Stomach (tissue), 9 donors: ENCODE data around the gene PLK2. TPM values are rescaled to one million over a fixed set of nuclear protein-coding genes. Genes with fewer than 3 reads are reported as not detected.

ENCODE experiments used
- DNase-seq, 2 donors: peaks; one replicate each; pipeline versions ENCODE4 v3.0.0 to v3.0.0-alpha.2; 2013 to 2019
- H3K27ac ChIP-seq, 5 donors: fragments of 200-600 bp in 4 of 5; sonication (generic) in 4 of 5; one replicate each; pipeline ENCODE4 v1.5.1; 2013 to 2019; ENCODE audit warnings: mild to moderate bottlenecking in 1 of 5, moderate library complexity in 1 of 5
- H3K27me3 ChIP-seq, 3 donors: fragments of 200-600 bp; sonication (generic); one replicate each; pipeline ENCODE4 v1.5.1; 2017 to 2019; ENCODE audit warnings: mixed run types in 1 of 3
- H3K36me3 ChIP-seq, 4 donors: fragments of 200-600 bp; sonication (generic); 1 replicate in 3 of 4; 2 replicates in 1 of 4; pipeline ENCODE4 v1.5.1; 2016 to 2019
- H3K4me1 ChIP-seq, 4 donors: fragments of 200-600 bp; sonication (generic); one replicate each; pipeline ENCODE4 v1.5.1; 2016 to 2019
- H3K4me3 ChIP-seq, 4 donors: fragments of 200-600 bp; sonication (generic) in 3 of 4; one replicate each; pipeline ENCODE4 v1.5.1; 2016 to 2019; ENCODE audit warnings: mild to moderate bottlenecking in 1 of 4
- H3K9me3 ChIP-seq, 4 donors: fragments of 200-600 bp; sonication (generic); one replicate each; pipeline ENCODE4 v1.5.1; 2016 to 2019
- EP300 ChIP-seq: sonication (generic); formaldehyde crosslinking; IDR thresholded peaks from one replicate; pipeline ENCODE4 v1.6.1; 2017; ENCODE audit warnings: antibody characterized with exemption
- POLR2A ChIP-seq, 4 donors: fragments of 450-650 bp; IDR thresholded peaks; one replicate each; pipeline ENCODE4 v1.6.1; 2016; ENCODE audit warnings: antibody characterized with exemption in 4 of 4, control low read depth in 2 of 4, mild to moderate bottlenecking in 1 of 4, moderate library complexity in 1 of 4
- POLR2AphosphoS5 ChIP-seq, 3 donors: sonication (generic); formaldehyde crosslinking; IDR thresholded peaks; one replicate each; pipeline ENCODE4 v1.6.1; 2016; ENCODE audit warnings: antibody characterized with exemption in 3 of 3
- WGBS, 5 donors: extraction: QIAGEN DNeasy Blood & Tissue Kit in 3 of 5; methylation state at CpG; one replicate each; pipeline versions ENCODE4 v1.1.5 to v1.1.7; 2013 to 2018; 5-methylcytosine and 5-hydroxymethylcytosine counted together
- intact Hi-C: fragments of 100-400 bp; cut with DNase I; formaldehyde crosslinking; loops from one replicate; pipeline ENCODE4 v1.15.1; 2023; ENCODE audit warnings: low total_unique reads
- polyA plus RNA-seq, 3 donors: library from polyadenylated mRNA; stranded (reverse); fragments of 200-250 nt; gene quantifications; one replicate each; pipeline ENCODE4 v1.2.3, GENCODE V29; 2013
- total RNA-seq, 5 donors: library from RNA; depleted of rRNA; stranded (reverse); fragments of >200 nt; gene quantifications; one replicate each; pipeline versions ENCODE4 v1.1.0 to v1.2.3, GENCODE V29; 2014 to 2016
- TF ChIP-seq, protein P1 (sequence below), 7 experiments: fragments of 450-650 bp in 4 of 7; fragments of 200-600 bp in 3 of 7; sonication (generic) in 3 of 7; IDR thresholded peaks; one replicate each; pipeline ENCODE4 v1.5.1; 2016 to 2019; ENCODE audit warnings: antibody characterized with exemption in 7 of 7, control low read depth in 2 of 7, mild to moderate bottlenecking in 1 of 7
- donor health status: healthy with polysubstance abuse.
- donor health status: Bipolar disorder and iron deficiency.
- donor health status: healthy.

PLK2 gene
- total and polyA plus RNA-seq, 8 donors: 2.3 to 181 (median 17.3) TPM

DNA sequence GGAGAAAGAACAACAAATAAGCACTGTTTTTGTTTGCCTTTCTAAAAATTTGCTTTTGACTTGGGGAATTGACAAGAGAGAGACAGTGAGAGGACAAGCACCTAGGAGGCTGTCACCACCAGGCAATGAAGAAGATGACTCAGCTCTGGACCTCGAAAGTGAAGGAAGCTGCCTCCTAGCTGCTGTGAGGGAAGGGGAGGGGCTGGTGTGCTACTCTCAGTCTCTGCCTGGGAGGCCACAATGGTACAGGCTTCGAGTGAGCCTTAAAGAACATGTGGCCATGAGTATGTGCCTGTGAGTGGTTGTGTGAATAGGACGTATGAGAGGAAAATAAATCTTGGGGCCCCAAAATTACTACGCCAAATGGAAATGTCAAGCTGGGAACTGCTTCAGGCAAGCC lies 7.1 kb upstream of the PLK2 start:
- intact Hi-C loops: loop anchor here (10.0 kb wide), 1 partner anchor 962 kb away; no protein-coding TSS in a partner anchor
- Histone ChIP-seq H3K4me3 (no peak overlapping the region), H3K36me3 (no peaks in the 10 kb centered on the region), H3K27me3 (no peaks in the 10 kb centered on the region), H3K9me3 (no peaks in the 10 kb centered on the region), H3K27ac (no peak overlapping the region), H3K4me1 (peaks cover 0 to 9% (median 4%) of the 10 kb centered on the region in 4 donors)
- TF ChIP-seq POLR2AphosphoS5 (IDR thresholded peaks at IDR 0.05) (no peak), EP300 (no peak), POLR2A (IDR thresholded peaks at IDR 0.05) (no peak)
- TF ChIP-seq, protein P1, sequence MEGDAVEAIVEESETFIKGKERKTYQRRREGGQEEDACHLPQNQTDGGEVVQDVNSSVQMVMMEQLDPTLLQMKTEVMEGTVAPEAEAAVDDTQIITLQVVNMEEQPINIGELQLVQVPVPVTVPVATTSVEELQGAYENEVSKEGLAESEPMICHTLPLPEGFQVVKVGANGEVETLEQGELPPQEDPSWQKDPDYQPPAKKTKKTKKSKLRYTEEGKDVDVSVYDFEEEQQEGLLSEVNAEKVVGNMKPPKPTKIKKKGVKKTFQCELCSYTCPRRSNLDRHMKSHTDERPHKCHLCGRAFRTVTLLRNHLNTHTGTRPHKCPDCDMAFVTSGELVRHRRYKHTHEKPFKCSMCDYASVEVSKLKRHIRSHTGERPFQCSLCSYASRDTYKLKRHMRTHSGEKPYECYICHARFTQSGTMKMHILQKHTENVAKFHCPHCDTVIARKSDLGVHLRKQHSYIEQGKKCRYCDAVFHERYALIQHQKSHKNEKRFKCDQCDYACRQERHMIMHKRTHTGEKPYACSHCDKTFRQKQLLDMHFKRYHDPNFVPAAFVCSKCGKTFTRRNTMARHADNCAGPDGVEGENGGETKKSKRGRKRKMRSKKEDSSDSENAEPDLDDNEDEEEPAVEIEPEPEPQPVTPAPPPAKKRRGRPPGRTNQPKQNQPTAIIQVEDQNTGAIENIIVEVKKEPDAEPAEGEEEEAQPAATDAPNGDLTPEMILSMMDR (IDR thresholded peaks at IDR 0.05): no peak
- 41 to 52% (median 47%) methylated on average over 4 of the region's 4 CpGs for WGBS, 5 donors
- DNase-seq: peak in 1 of 2 donors; percentile 29

GRCh38 chr5:58462623-58463230 lies 2.8 kb upstream of the PLK2 start:
- Histone ChIP-seq H3K4me1 (peaks cover 0 to 32% (median 16%) of the 10 kb centered on the region in 4 donors), H3K27me3 (peaks cover 0 to 4% (median 0%) of the 10 kb centered on the region in 3 donors), H3K27ac (no peak overlapping the region), H3K36me3 (no peaks in the 10 kb centered on the region), H3K9me3 (no peaks in the 10 kb centered on the region), H3K4me3 (no peak overlapping the region)
- WGBS, 5 donors: 4 to 25% (median 5%) methylated on average over 4 of the region's 4 CpGs
- intact Hi-C loops: loop anchor here (5.0 to 10.0 kb wide), 3 partner anchors 680 to 1160 kb away; no protein-coding TSS in a partner anchor
- DNase-seq: peak; percentile 33 to 85
- TF ChIP-seq, protein P1 (IDR thresholded peaks at IDR 0.05): peak in 5 of 7 experiments; percentile 43 to 73 (median 58)
- no peak for TF ChIP-seq POLR2AphosphoS5 (IDR thresholded peaks at IDR 0.05)

DNA sequence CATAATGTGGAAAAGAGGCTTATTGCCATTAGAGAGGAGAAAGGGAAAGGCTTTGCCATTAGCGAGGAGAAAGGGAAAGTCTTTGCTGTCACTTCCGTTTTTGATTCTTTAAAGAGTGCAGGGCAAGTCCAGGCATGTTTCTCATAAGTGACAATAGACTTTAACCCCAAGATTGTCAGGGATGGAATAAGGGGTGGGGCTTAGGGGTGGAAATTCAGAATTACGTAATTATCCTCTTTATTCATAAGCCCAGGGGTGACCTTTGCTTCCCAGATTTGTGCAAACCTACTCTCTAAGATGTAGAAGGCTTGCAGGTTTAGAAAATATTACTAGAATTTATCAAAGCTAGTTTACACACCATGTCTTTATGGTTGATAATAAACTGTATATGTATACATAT lies 2.3 kb upstream of the PLK2 start:
- H3K36me3 ChIP-seq: peaks cover 0 to under 1% (median 0%) of the 10 kb centered on the region in 4 donors
- no peaks in the 10 kb centered on the region for H3K9me3 ChIP-seq
- WGBS, 5 donors: 65 to 78% (median 73%) methylated on average over 3 of the region's 3 CpGs
- DNase-seq: peak in 1 of 2 donors; percentile 42
- no peak for TF ChIP-seq POLR2A (IDR thresholded peaks at IDR 0.05)
- TF ChIP-seq POLR2AphosphoS5 (IDR thresholded peaks at IDR 0.05): no peak
- no peak for TF ChIP-seq EP300
- TF ChIP-seq, protein P1 (IDR thresholded peaks at IDR 0.05): no peak
- H3K27ac ChIP-seq: no peak overlapping the region
- intact Hi-C loops: loop anchor here (5.0 to 10.0 kb wide), 3 partner anchors 680 to 1160 kb away; no protein-coding TSS in a partner anchor
- H3K4me1 ChIP-seq: peaks cover 0 to 38% (median 16%) of the 10 kb centered on the region in 4 donors
- H3K4me3 ChIP-seq: no peak overlapping the region
- H3K27me3 ChIP-seq: peaks cover 0 to 4% (median 0%) of the 10 kb centered on the region in 3 donors

GRCh38 chr5:58460732-58461286 lies 923 bp upstream of the PLK2 start:
- peaks cover 5 to 50% (median 16%) of the 10 kb centered on the region in 4 donors for H3K4me1 ChIP-seq
- peak overlapping the region; percentile 93 to 99 (median 95) for H3K27ac ChIP-seq
- TF ChIP-seq, protein P1 (IDR thresholded peaks at IDR 0.05): peak in 5 of 7 experiments; percentile 56 to 82 (median 69)
- no peak for TF ChIP-seq EP300
- peak; percentile 40 to 78 (median 49) for TF ChIP-seq POLR2AphosphoS5 (IDR thresholded peaks at IDR 0.05)
- H3K4me3 ChIP-seq: peak overlapping the region; percentile 64 to 85 (median 74)
- peaks cover 0 to 14% (median 9%) of the 10 kb centered on the region in 4 donors for H3K36me3 ChIP-seq
- no peaks in the 10 kb centered on the region for H3K9me3 ChIP-seq
- 6 to 16% (median 6%) methylated on average over 14 to 30 of the region's 30 CpGs for WGBS, 5 donors
- H3K27me3 ChIP-seq: peaks cover 0 to 4% (median 0%) of the 10 kb centered on the region in 3 donors
- intact Hi-C loops: loop anchor here (5.0 to 10.0 kb wide), 3 partner anchors 679 to 1159 kb away; no protein-coding TSS in a partner anchor
- peak; percentile 93 to 96 for DNase-seq
